Colonic mucosa (tissue), 4 donors: ENCODE measurements around the gene ANGPTL8. TPM values are rescaled to one million over a fixed set of nuclear protein-coding genes. Genes with fewer than 3 reads are reported as not detected.

Source experiments
- DNase-seq: peaks from one replicate; pipeline ENCODE4 v3.0.0-alpha.2; 2020
- H3K27ac ChIP-seq: fragments of 200-600 bp; one replicate; pipeline ENCODE4 v1.8.0; 2021
- H3K27me3 ChIP-seq: fragments of 200-600 bp; one replicate; pipeline ENCODE4 v1.8.0; 2021
- H3K36me3 ChIP-seq: fragments of 200-600 bp; one replicate; pipeline ENCODE4 v1.8.0; 2021
- H3K4me1 ChIP-seq: fragments of 200-600 bp; one replicate; pipeline ENCODE4 v1.8.0; 2021; ENCODE audit warnings: mild to moderate bottlenecking
- H3K4me3 ChIP-seq: fragments of 200-600 bp; one replicate; pipeline ENCODE4 v1.8.0; 2021
- H3K9ac ChIP-seq, 2 donors: one replicate each; pipeline ENCODE4 v1.7.0; 2013; ENCODE audit warnings: control low read depth in 2 of 2, low read depth in 2 of 2, low read length in 2 of 2
- H3K9me3 ChIP-seq: fragments of 200-600 bp; one replicate; pipeline ENCODE4 v1.8.0; 2021
- intact Hi-C: fragments of 100-400 bp; cut with DNase I; formaldehyde crosslinking; loops from one replicate; pipeline ENCODE4 v1.14.1; 2022
- total RNA-seq, 2 donors: library from RNA; stranded (reverse); fragmentation: NEBNext Ultra II Directional in 1 of 2; extraction: Animal tissue kit (Norgen Biotek cat#: 25700) in 1 of 2; gene quantifications; one replicate each; pipeline ENCODE4 v1.2.1, GENCODE V29; 2021
- TF ChIP-seq, protein P1 (sequence below): fragments of 200-600 bp; IDR thresholded peaks from one replicate; pipeline ENCODE4 v1.8.0; 2022; ENCODE audit warnings: antibody characterized with exemption, mild to moderate bottlenecking
- donor health status: healthy.
- donor health status: DM: no; HTN: no; CAD: no.
- donor health status: DM: no; HTN: no; CAD: no.

The ANGPTL8 gene
- total RNA-seq, 2 donors from 2014 or later, result not detected

DNA sequence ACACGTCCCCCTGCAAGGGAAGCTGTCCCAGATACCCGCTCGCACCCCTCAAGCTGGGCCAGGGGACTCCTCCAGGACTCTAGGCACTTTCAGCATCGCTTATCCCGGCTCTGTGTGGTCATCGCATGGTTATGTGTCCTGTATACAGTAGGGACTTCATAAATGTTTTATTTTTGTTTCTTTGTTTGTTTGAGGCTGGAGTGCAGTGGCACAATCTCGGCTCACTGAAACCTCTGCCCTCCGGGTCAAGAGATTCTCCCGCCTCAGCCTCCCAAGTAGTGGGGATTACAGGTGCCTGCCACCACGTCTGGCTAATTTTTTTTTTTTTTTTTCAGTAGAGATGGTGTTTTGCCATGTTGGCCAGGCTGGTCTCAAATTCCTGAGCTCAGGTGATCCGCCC, 7.5 kb downstream of the ANGPTL8 start:
- Histone ChIP-seq H3K4me1 (no peaks in the 10 kb centered on the region), H3K9me3 (no peaks in the 10 kb centered on the region), H3K27ac (no peak overlapping the region), H3K36me3 (peaks cover 8% of the 10 kb centered on the region), H3K4me3 (no peak overlapping the region), H3K27me3 (no peaks in the 10 kb centered on the region), H3K9ac (no peak overlapping the region)
- intact Hi-C loops, result no loop called here
- no peak for DNase-seq
- TF ChIP-seq, protein P1, sequence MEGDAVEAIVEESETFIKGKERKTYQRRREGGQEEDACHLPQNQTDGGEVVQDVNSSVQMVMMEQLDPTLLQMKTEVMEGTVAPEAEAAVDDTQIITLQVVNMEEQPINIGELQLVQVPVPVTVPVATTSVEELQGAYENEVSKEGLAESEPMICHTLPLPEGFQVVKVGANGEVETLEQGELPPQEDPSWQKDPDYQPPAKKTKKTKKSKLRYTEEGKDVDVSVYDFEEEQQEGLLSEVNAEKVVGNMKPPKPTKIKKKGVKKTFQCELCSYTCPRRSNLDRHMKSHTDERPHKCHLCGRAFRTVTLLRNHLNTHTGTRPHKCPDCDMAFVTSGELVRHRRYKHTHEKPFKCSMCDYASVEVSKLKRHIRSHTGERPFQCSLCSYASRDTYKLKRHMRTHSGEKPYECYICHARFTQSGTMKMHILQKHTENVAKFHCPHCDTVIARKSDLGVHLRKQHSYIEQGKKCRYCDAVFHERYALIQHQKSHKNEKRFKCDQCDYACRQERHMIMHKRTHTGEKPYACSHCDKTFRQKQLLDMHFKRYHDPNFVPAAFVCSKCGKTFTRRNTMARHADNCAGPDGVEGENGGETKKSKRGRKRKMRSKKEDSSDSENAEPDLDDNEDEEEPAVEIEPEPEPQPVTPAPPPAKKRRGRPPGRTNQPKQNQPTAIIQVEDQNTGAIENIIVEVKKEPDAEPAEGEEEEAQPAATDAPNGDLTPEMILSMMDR, result no peak

DNA sequence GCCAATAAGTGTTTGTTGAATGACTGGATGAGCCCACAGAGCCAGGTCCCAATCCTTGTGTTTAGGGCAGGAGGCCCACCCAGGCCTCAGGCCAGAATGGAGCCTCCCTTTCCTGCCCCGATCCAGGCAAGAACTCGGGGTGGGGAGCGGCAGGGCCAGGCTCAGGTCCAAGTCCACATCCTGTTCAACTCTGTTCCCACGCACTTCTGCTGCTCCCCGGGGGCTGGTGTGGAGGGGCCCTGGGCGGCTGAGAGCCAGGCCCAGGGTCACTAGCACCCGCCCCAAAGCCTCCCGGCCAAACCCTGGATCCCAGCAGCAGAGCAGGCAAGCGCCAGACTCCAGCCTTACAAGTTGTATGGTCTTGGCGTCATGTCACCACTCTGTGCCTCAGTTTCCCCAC, 8.0 kb downstream of the ANGPTL8 start:
- Histone ChIP-seq H3K4me1 (no peaks in the 10 kb centered on the region), H3K27ac (no peak overlapping the region)
- no peak for DNase-seq

DNA sequence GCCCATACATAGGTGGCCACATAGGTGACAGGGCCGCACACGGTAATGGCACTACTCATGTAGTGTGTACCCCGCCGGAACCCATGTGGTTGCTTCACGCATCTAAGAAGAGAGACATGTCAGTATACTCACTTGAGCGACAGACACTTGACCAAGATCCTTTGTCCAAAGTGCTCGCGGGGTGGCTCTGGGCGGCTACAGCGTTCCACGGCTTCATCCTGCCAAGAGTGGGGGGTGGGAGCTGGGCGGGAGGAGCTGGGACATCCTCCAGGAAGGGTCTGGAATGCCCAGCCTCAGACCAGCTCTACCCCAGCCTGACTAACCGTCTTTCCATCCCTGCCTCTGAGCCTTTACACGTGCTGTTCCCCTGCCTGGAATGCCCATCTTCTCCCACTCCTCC, 8.5 kb downstream of the ANGPTL8 start:
- intact Hi-C loops, result no loop called here
- Histone ChIP-seq H3K9me3 (no peaks in the 10 kb centered on the region), H3K36me3 (peaks cover 8% of the 10 kb centered on the region), H3K4me1 (no peaks in the 10 kb centered on the region), H3K27ac (no peak overlapping the region), H3K4me3 (no peak overlapping the region), H3K27me3 (no peaks in the 10 kb centered on the region), H3K9ac (no peak overlapping the region)
- TF ChIP-seq, protein P1, result no peak
- DNase-seq, result no peak

More for the DNA sequence above, 8.0 kb downstream of the ANGPTL8 start:
- no peaks in the 10 kb centered on the region for H3K9me3 ChIP-seq
- intact Hi-C loops, result no loop called here
- H3K27me3 ChIP-seq, result no peaks in the 10 kb centered on the region
- H3K36me3 ChIP-seq, result peaks cover 8% of the 10 kb centered on the region
- no peak overlapping the region for H3K4me3 ChIP-seq
- H3K9ac ChIP-seq, result no peak overlapping the region
- TF ChIP-seq, protein P1, result no peak

DNA sequence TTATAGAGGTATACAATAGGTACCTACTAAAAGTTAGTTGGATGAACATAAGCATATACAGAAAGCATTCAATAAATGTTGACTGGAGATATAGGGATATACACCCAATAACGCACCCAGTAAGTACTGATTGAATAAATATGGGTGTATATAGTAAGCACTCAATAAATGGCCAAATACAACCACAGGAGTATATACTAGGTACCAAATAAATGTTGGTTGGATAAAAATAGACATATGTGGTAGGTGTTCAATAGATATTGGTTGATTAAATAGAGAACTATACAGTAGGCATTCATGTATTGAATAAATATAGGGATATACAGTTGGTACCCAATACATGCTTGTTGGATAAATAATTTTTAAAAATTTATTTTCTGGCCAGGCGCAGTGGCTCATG, 9.4 kb downstream of the ANGPTL8 start:
- intact Hi-C loops, result no loop called here
- TF ChIP-seq, protein P1, result no peak
- DNase-seq, result no peak
- Histone ChIP-seq H3K9me3 (no peaks in the 10 kb centered on the region), H3K4me3 (no peak overlapping the region), H3K27me3 (no peaks in the 10 kb centered on the region), H3K36me3 (peaks cover 8% of the 10 kb centered on the region), H3K4me1 (no peaks in the 10 kb centered on the region), H3K9ac (no peak overlapping the region), H3K27ac (no peak overlapping the region)

DNA sequence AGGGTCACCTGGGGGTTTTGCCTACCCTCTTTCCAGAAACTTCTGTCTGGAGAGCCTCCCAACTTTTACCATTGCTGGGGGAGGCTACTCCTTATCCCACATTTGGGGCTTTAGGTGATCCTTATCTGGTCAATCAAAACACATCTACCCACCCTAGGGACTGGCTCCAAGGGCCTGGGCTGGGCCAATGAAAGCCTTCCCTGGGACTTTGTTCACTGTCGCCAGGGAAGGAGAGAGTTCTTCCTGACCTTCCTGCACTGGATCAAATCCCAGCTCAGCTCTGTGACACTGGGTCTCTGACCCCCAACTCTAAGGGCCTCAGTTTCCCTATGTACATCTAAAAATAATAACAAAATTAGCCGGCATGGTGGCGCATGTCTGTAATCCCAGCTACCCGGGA, 11.8 kb downstream of the ANGPTL8 start:
- peaks cover 8% of the 10 kb centered on the region for H3K36me3 ChIP-seq
- intact Hi-C loops, result no loop called here
- no peaks in the 10 kb centered on the region for H3K4me1 ChIP-seq
- no peaks in the 10 kb centered on the region for H3K27me3 ChIP-seq
- H3K9me3 ChIP-seq, result no peaks in the 10 kb centered on the region
- H3K4me3 ChIP-seq, result no peak overlapping the region
- H3K27ac ChIP-seq, result no peak overlapping the region
- TF ChIP-seq, protein P1, result no peak
- no peak overlapping the region for H3K9ac ChIP-seq
- no peak for DNase-seq
